Gastrocnemius medialis (tissue), 4 donors: ENCODE results near the gene SLC4A1AP. TPM values are rescaled to one million over a fixed set of nuclear protein-coding genes. Genes with fewer than 3 reads are reported as not detected.
A peak's percentile ranks its signal among the peaks of the same experiment; 100 is the strongest.

Source experiments
- ATAC-seq, 2 donors: fragments of 150-250 bp; one replicate each; pipeline ENCODE4 v1.9.1; 2016
- DNase-seq, 2 donors: peaks; one replicate each; pipeline ENCODE4 v3.0.0-alpha.2; 2019
- H3K27ac ChIP-seq, 4 donors: fragments of 200-600 bp; sonication (generic); 1 replicate in 1 of 4; 2 replicates in 3 of 4; pipeline ENCODE4 v1.5.1; 2016 to 2018; ENCODE audit warnings: mild to moderate bottlenecking in 2 of 4, moderate library complexity in 1 of 4
- H3K27me3 ChIP-seq, 3 donors: fragments of 200-600 bp; sonication (generic) in 2 of 3; 1 replicate in 1 of 3; 2 replicates in 2 of 3; pipeline versions ENCODE4 v1.5.1 to v1.6.0; 2016 to 2019; ENCODE audit warnings: mild to moderate bottlenecking in 1 of 3, moderate library complexity in 1 of 3
- H3K36me3 ChIP-seq, 2 donors: fragments of 200-600 bp; sonication (generic) in 1 of 2; one replicate each; pipeline ENCODE4 v1.5.1; 2017 to 2018
- H3K4me1 ChIP-seq, 2 donors: fragments of 200-600 bp; sonication (generic) in 1 of 2; one replicate each; pipeline ENCODE4 v1.5.1; 2016 to 2017; ENCODE audit warnings: mild to moderate bottlenecking in 2 of 2
- H3K4me3 ChIP-seq, 4 donors: fragments of 200-600 bp; sonication (generic) in 3 of 4; 1 replicate in 1 of 4; 2 replicates in 3 of 4; pipeline ENCODE4 v1.5.1; 2016 to 2019; ENCODE audit warnings: mild to moderate bottlenecking in 2 of 4
- H3K9me3 ChIP-seq, 3 donors: fragments of 200-600 bp; sonication (generic) in 2 of 3; 1 replicate in 1 of 3; 2 replicates in 2 of 3; pipeline ENCODE4 v1.5.1; 2016 to 2019
- POLR2A ChIP-seq, 2 donors: fragments of 450-650 bp; IDR thresholded peaks; one replicate each; pipeline ENCODE4 v1.6.1; 2017; ENCODE audit warnings: antibody characterized with exemption in 2 of 2, mild to moderate bottlenecking in 2 of 2, moderate library complexity in 2 of 2
- in situ Hi-C, 4 donors: fragments of 200-750 bp; cut with MboI; loops; one replicate each; pipeline versions ENCODE4 v1.15.0 to v1.8.0; 2017; ENCODE audit warnings: low sequenced_read_pairs in 4 of 4
- intact Hi-C: fragments of 100-400 bp; cut with DNase I; formaldehyde crosslinking; loops from one replicate; pipeline ENCODE4 v1.15.1; 2023; ENCODE audit warnings: low total_unique reads
- total RNA-seq, 4 donors: library from RNA; depleted of rRNA; stranded (reverse); fragments of >200 nt; gene quantifications; one replicate each; pipeline versions ENCODE4 v1.1.0 to v1.2.3, GENCODE V29; 2016
- TF ChIP-seq, protein P1 (sequence below), 5 experiments: fragments of 450-650 bp in 3 of 5; fragments of 200-600 bp in 2 of 5; sonication (generic) in 2 of 5; IDR thresholded peaks in 4 of 5; conservative IDR thresholded peaks in 1 of 5; 1 replicate in 4 of 5; 2 replicates in 1 of 5; pipeline ENCODE4 v1.5.1; 2016 to 2019; ENCODE audit warnings: antibody characterized with exemption in 5 of 5, mild to moderate bottlenecking in 3 of 5, moderate library complexity in 3 of 5

Gene SLC4A1AP
- total RNA-seq, 4 donors from 2014 or later, result 32.1 to 44.2 (median 34.6) TPM

- no peak for DNase-seq
- H3K9me3 ChIP-seq, result no peaks in the 10 kb centered on the region
- no peaks in the 10 kb centered on the region for H3K36me3 ChIP-seq
- no peak overlapping the region for H3K27ac ChIP-seq
- intact Hi-C loops, result loop anchor here (5.0 kb wide), 1 partner anchor 180 kb away; the partner anchor contains the start of genes BABAM2 and RBKS
- H3K4me3 ChIP-seq, result no peak overlapping the region
- peaks cover 26 to 31% of the 10 kb centered on the region in 2 donors for H3K4me1 ChIP-seq
- in situ Hi-C loops, result no loop called here
- ATAC-seq, result no peak
- TF ChIP-seq POLR2A (IDR thresholded peaks at IDR 0.05), result no peak
- TF ChIP-seq, protein P1, sequence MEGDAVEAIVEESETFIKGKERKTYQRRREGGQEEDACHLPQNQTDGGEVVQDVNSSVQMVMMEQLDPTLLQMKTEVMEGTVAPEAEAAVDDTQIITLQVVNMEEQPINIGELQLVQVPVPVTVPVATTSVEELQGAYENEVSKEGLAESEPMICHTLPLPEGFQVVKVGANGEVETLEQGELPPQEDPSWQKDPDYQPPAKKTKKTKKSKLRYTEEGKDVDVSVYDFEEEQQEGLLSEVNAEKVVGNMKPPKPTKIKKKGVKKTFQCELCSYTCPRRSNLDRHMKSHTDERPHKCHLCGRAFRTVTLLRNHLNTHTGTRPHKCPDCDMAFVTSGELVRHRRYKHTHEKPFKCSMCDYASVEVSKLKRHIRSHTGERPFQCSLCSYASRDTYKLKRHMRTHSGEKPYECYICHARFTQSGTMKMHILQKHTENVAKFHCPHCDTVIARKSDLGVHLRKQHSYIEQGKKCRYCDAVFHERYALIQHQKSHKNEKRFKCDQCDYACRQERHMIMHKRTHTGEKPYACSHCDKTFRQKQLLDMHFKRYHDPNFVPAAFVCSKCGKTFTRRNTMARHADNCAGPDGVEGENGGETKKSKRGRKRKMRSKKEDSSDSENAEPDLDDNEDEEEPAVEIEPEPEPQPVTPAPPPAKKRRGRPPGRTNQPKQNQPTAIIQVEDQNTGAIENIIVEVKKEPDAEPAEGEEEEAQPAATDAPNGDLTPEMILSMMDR (IDR thresholded peaks at IDR 0.05 in 4 of 5, conservative IDR thresholded peaks at IDR 0.05 in 1 of 5), result no peak
- no peaks in the 10 kb centered on the region for H3K27me3 ChIP-seq
Measured at GRCh38 chr2:27712522-27712921, 48.8 kb downstream of the SLC4A1AP start.

- Histone ChIP-seq H3K4me1 (peaks cover 31 to 36% of the 10 kb centered on the region in 2 donors), H3K9me3 (no peaks in the 10 kb centered on the region), H3K27me3 (no peaks in the 10 kb centered on the region), H3K36me3 (no peaks in the 10 kb centered on the region), H3K4me3 (no peak overlapping the region), H3K27ac (no peak overlapping the region)
- no peak for TF ChIP-seq POLR2A (IDR thresholded peaks at IDR 0.05)
- TF ChIP-seq, protein P1 (IDR thresholded peaks at IDR 0.05 in 4 of 5, conservative IDR thresholded peaks at IDR 0.05 in 1 of 5), result no peak
- DNase-seq, result no peak
- intact Hi-C loops (loop anchor here (5.0 kb wide), 1 partner anchor 179 kb away; the partner anchor contains the start of genes BABAM2 and RBKS), in situ Hi-C loops (no loop called here)
- no peak for ATAC-seq
Measured at GRCh38 chr2:27713201-27713600, 49.5 kb downstream of the SLC4A1AP start.

DNA sequence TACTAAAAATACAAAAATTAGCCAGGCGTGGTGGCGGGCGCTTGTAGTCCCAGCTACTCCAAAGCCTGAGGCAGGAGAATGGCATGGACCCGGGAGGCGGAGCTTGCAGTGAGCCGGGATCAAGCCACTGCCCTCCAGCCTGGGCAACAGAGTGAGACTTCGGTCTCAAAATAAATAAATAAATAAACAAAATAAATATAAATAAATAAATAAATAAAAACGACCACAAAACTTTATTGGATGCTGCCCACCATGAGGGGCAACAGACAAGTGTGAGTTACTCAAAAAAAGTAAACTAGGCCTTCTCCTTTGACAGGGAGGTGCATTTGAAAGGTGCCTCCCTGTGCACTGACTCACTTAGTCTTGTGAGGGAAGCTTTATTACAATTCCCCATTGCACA lies 50.4 kb downstream of the SLC4A1AP start:
- intact Hi-C loops, result loop anchor here (5.0 kb wide), 1 partner anchor 178 kb away; the partner anchor contains the start of genes BABAM2 and RBKS

GRCh38 chr2:27714851-27715291 lies 51.2 kb downstream of the SLC4A1AP start:
- peak overlapping the region; percentile 56 to 80 (median 64) for H3K4me3 ChIP-seq
- no peak for DNase-seq
- H3K9me3 ChIP-seq, result no peaks in the 10 kb centered on the region
- no peak for TF ChIP-seq POLR2A (IDR thresholded peaks at IDR 0.05)
- TF ChIP-seq, protein P1 (IDR thresholded peaks at IDR 0.05 in 4 of 5, conservative IDR thresholded peaks at IDR 0.05 in 1 of 5), result no peak
- ATAC-seq, result peak; percentile 9 to 22
- in situ Hi-C loops (no loop called here), intact Hi-C loops (loop anchor here (5.0 kb wide), 1 partner anchor 177 kb away; the partner anchor contains the start of genes BABAM2 and RBKS)
- H3K27ac ChIP-seq, result peak overlapping the region; percentile 92 to 96 (median 92)
- H3K4me1 ChIP-seq, result peaks cover 32 to 36% of the 10 kb centered on the region in 2 donors
- H3K27me3 ChIP-seq, result no peaks in the 10 kb centered on the region
- no peaks in the 10 kb centered on the region for H3K36me3 ChIP-seq

More for the DNA sequence above, 50.4 kb downstream of the SLC4A1AP start:
- H3K27me3 ChIP-seq, result no peaks in the 10 kb centered on the region
- DNase-seq (no peak), ATAC-seq (no peak)
- H3K4me1 ChIP-seq, result peaks cover 32 to 36% of the 10 kb centered on the region in 2 donors
- H3K27ac ChIP-seq, result peak overlapping the region; percentile 92 to 96 (median 92)
- H3K4me3 ChIP-seq, result no peak overlapping the region
- in situ Hi-C loops, result no loop called here
- no peaks in the 10 kb centered on the region for H3K36me3 ChIP-seq
- no peaks in the 10 kb centered on the region for H3K9me3 ChIP-seq
- no peak for TF ChIP-seq POLR2A (IDR thresholded peaks at IDR 0.05)
- TF ChIP-seq, protein P1 (IDR thresholded peaks at IDR 0.05 in 4 of 5, conservative IDR thresholded peaks at IDR 0.05 in 1 of 5), result no peak
